HG03432 (cell line): Measurements from ENCODE around the gene WNK2.

Experiments used
- ATAC-seq: cut with Tn5 transposase; IDR thresholded peaks from one replicate; pipeline ENCODE4 v1.9.1; 2021; ENCODE audit warnings: mild to moderate bottlenecking, moderate library complexity; ENCODE audit not compliant: unreplicated experiment

Gene WNK2

GRCh38 chr9:93184432-93185265 lies 710 bp downstream of the WNK2 start:
- ATAC-seq: no peak

GRCh38 chr9:93185266-93186214 lies 1.6 kb downstream of the WNK2 start:
- no peak for ATAC-seq

- no peak for ATAC-seq
These were observed 2.4 kb downstream of the WNK2 start for GRCh38 chr9:93186215-93186945.

- no peak for ATAC-seq
These were observed 3.1 kb downstream of the WNK2 start for GRCh38 chr9:93187047-93187446.

GRCh38 chr9:93187574-93187973 lies 3.6 kb downstream of the WNK2 start:
- ATAC-seq: no peak

GRCh38 chr9:93188426-93189368 lies 4.8 kb downstream of the WNK2 start:
- ATAC-seq: no peak

GRCh38 chr9:93189369-93190132 lies 5.6 kb downstream of the WNK2 start:
- no peak for ATAC-seq

GRCh38 chr9:93190133-93190525 lies 6.2 kb downstream of the WNK2 start:
- ATAC-seq: no peak

GRCh38 chr9:93190656-93191353 lies 6.9 kb downstream of the WNK2 start:
- ATAC-seq: no peak

- ATAC-seq: no peak
These were observed 7.4 kb downstream of the WNK2 start for GRCh38 chr9:93191354-93191660.

- no peak for ATAC-seq
These were observed 8.9 kb downstream of the WNK2 start for GRCh38 chr9:93192721-93193387.

- no peak for ATAC-seq
These were observed 9.7 kb downstream of the WNK2 start for GRCh38 chr9:93193388-93194220.

- no peak for ATAC-seq
These were observed 10.3 kb downstream of the WNK2 start for GRCh38 chr9:93194221-93194625.

GRCh38 chr9:93194641-93195040 lies 10.7 kb downstream of the WNK2 start:
- ATAC-seq: no peak

GRCh38 chr9:93196096-93197055 lies 12.4 kb downstream of the WNK2 start:
- no peak for ATAC-seq

GRCh38 chr9:93197670-93198069 lies 13.7 kb downstream of the WNK2 start:
- ATAC-seq: no peak
